Breast epithelium (tissue), 4 donors: Measurements from ENCODE around the gene SYNJ2. TPM values are rescaled to one million over a fixed set of nuclear protein-coding genes. Genes with fewer than 3 reads are reported as not detected.

Experiments
- DNase-seq, 2 donors: peaks; one replicate each; pipeline ENCODE4 v3.0.0-alpha.2; 2019; ENCODE audit warnings: low spot score in 2 of 2
- H3K27ac ChIP-seq, 2 donors: fragments of 200-600 bp; sonication (generic) in 1 of 2; one replicate each; pipeline ENCODE4 v1.5.1; 2016 to 2019; ENCODE audit warnings: mild to moderate bottlenecking in 1 of 2
- H3K27me3 ChIP-seq, 2 donors: fragments of 200-600 bp; sonication (generic) in 1 of 2; one replicate each; pipeline versions ENCODE4 v1.5.1 to v1.6.0; 2017 to 2019; ENCODE audit warnings: control low read depth in 1 of 2, mild to moderate bottlenecking in 1 of 2
- H3K36me3 ChIP-seq: fragments of 200-600 bp; one replicate; pipeline ENCODE4 v1.5.1; 2019
- H3K4me1 ChIP-seq, 2 donors: fragments of 200-600 bp; sonication (generic); one replicate each; pipeline ENCODE4 v1.5.1; 2016 to 2019; ENCODE audit warnings: control low read depth in 1 of 2
- H3K4me3 ChIP-seq, 3 donors: fragments of 200-600 bp; sonication (generic); 1 replicate in 2 of 3; 2 replicates in 1 of 3; pipeline ENCODE4 v1.5.1; 2016 to 2019; ENCODE audit warnings: mild to moderate bottlenecking in 3 of 3, moderate library complexity in 2 of 3
- H3K9me3 ChIP-seq, 2 donors: fragments of 200-600 bp; sonication (generic) in 1 of 2; one replicate each; pipeline ENCODE4 v1.5.1; 2016 to 2019; ENCODE audit warnings: control low read depth in 1 of 2
- CTCF ChIP-seq, 3 donors: fragments of 450-650 bp; IDR thresholded peaks; one replicate each; pipeline ENCODE4 v1.5.1; 2016 to 2017; ENCODE audit warnings: antibody characterized with exemption in 3 of 3, mild to moderate bottlenecking in 3 of 3, moderate library complexity in 3 of 3
- POLR2A ChIP-seq: fragments of 450-650 bp; IDR thresholded peaks from one replicate; pipeline ENCODE4 v1.6.1; 2016; ENCODE audit warnings: antibody characterized with exemption, mild to moderate bottlenecking, moderate library complexity
- POLR2AphosphoS5 ChIP-seq, 3 donors: sonication (generic); formaldehyde crosslinking; IDR thresholded peaks; one replicate each; pipeline ENCODE4 v1.6.1; 2017; ENCODE audit warnings: antibody characterized with exemption in 3 of 3
- intact Hi-C: fragments of 100-400 bp; cut with DNase I; formaldehyde crosslinking; loops from one replicate; pipeline ENCODE4 v1.15.1; 2023; ENCODE audit warnings: low total_unique reads
- total RNA-seq, 3 donors: library from RNA; depleted of rRNA; stranded (reverse); fragments of >200 nt; gene quantifications; one replicate each; pipeline ENCODE4 v1.1.0, GENCODE V29; 2016

The SYNJ2 gene
- total RNA-seq, 3 donors from 2014 or later = 3.0 to 20.2 (median 15.7) TPM

- no peaks in the 10 kb centered on the region for H3K27me3 ChIP-seq
- intact Hi-C loops = no loop called here
- H3K36me3 ChIP-seq = no peaks in the 10 kb centered on the region
- no peaks in the 10 kb centered on the region for H3K4me1 ChIP-seq
- no peak overlapping the region for H3K4me3 ChIP-seq
- no peak overlapping the region for H3K27ac ChIP-seq
- TF ChIP-seq POLR2AphosphoS5 (IDR thresholded peaks at IDR 0.05) (no peak), CTCF (IDR thresholded peaks at IDR 0.05) (no peak), POLR2A (no peak)
- DNase-seq = no peak
- no peaks in the 10 kb centered on the region for H3K9me3 ChIP-seq
Observed at GRCh38 chr6:158050107-158050735, 68.6 kb downstream of the SYNJ2 start.

- H3K27ac ChIP-seq = no peak overlapping the region
- intact Hi-C loops = no loop called here
- no peaks in the 10 kb centered on the region for H3K27me3 ChIP-seq
- H3K36me3 ChIP-seq = no peaks in the 10 kb centered on the region
- H3K4me3 ChIP-seq = no peak overlapping the region
- TF ChIP-seq CTCF (IDR thresholded peaks at IDR 0.05) (no peak), POLR2AphosphoS5 (IDR thresholded peaks at IDR 0.05) (no peak), POLR2A (no peak)
- DNase-seq = no peak
- no peaks in the 10 kb centered on the region for H3K4me1 ChIP-seq
- H3K9me3 ChIP-seq = no peaks in the 10 kb centered on the region
Observed at GRCh38 chr6:158050955-158051354, 69.3 kb downstream of the SYNJ2 start.

- intact Hi-C loops = no loop called here
- H3K4me3 ChIP-seq = no peak overlapping the region
- DNase-seq = no peak
Observed at GRCh38 chr6:158051968-158052367, 70.3 kb downstream of the SYNJ2 start.

GRCh38 chr6:158053377-158054313 is 72.0 kb downstream of the SYNJ2 start:
- no peak for DNase-seq
- Histone ChIP-seq H3K27ac (no peak overlapping the region), H3K4me1 (no peaks in the 10 kb centered on the region), H3K27me3 (no peaks in the 10 kb centered on the region), H3K4me3 (no peak overlapping the region), H3K36me3 (no peaks in the 10 kb centered on the region), H3K9me3 (no peaks in the 10 kb centered on the region)
- intact Hi-C loops = no loop called here
- TF ChIP-seq POLR2A (no peak), CTCF (IDR thresholded peaks at IDR 0.05) (no peak)

More at GRCh38 chr6:158051968-158052367, 70.3 kb downstream of the SYNJ2 start:
- Histone ChIP-seq H3K27ac (no peak overlapping the region), H3K4me1 (no peaks in the 10 kb centered on the region), H3K36me3 (no peaks in the 10 kb centered on the region), H3K27me3 (no peaks in the 10 kb centered on the region), H3K9me3 (no peaks in the 10 kb centered on the region)
- TF ChIP-seq POLR2A (no peak), POLR2AphosphoS5 (IDR thresholded peaks at IDR 0.05) (no peak), CTCF (IDR thresholded peaks at IDR 0.05) (no peak)

- H3K4me1 ChIP-seq = peaks cover 11 to 16% of the 10 kb centered on the region in 2 donors
- no peak overlapping the region for H3K27ac ChIP-seq
Observed at GRCh38 chr6:158056355-158056754, 74.7 kb downstream of the SYNJ2 start.

More at GRCh38 chr6:158056355-158056754, 74.7 kb downstream of the SYNJ2 start:
- Histone ChIP-seq H3K36me3 (no peaks in the 10 kb centered on the region), H3K4me3 (no peak overlapping the region), H3K27me3 (no peaks in the 10 kb centered on the region), H3K9me3 (no peaks in the 10 kb centered on the region)
- intact Hi-C loops = no loop called here
- DNase-seq = no peak
- TF ChIP-seq POLR2A = no peak
- no peak for TF ChIP-seq POLR2AphosphoS5 (IDR thresholded peaks at IDR 0.05)
- TF ChIP-seq CTCF (IDR thresholded peaks at IDR 0.05) = no peak
